Right lobe of liver (tissue), 6 donors: ENCODE data around the gene STX4. TPM values are rescaled to one million over a fixed set of nuclear protein-coding genes. Genes with fewer than 3 reads are reported as not detected.

ENCODE experiments used
- ATAC-seq, 4 donors: fragments of 200-7000 bp; cut with Tn5 transposase; one replicate each; pipeline ENCODE4 v1.9.1; 2020; ENCODE audit warnings: mild to moderate bottlenecking in 4 of 4, moderate library complexity in 4 of 4
- DNase-seq, 3 donors: peaks; one replicate each; pipeline ENCODE4 v3.0.0-alpha.2; 2020
- H3K27ac ChIP-seq, 3 donors: fragments of 200-600 bp; one replicate each; pipeline ENCODE4 v1.8.0; 2022
- H3K27me3 ChIP-seq, 2 donors: fragments of 200-600 bp; one replicate each; pipeline ENCODE4 v1.8.0; 2022
- H3K36me3 ChIP-seq, 4 donors: fragments of 200-600 bp; sonication (generic) in 1 of 4; one replicate each; pipeline versions ENCODE4 v1.5.1 to v1.8.0; 2017 to 2022; ENCODE audit warnings: control low read depth in 1 of 4
- H3K4me1 ChIP-seq, 4 donors: fragments of 200-600 bp; sonication (generic) in 1 of 4; one replicate each; pipeline versions ENCODE4 v1.5.1 to v1.8.0; 2017 to 2022; ENCODE audit warnings: control low read depth in 1 of 4
- H3K4me3 ChIP-seq, 3 donors: fragments of 200-600 bp; one replicate each; pipeline ENCODE4 v1.8.0; 2022
- H3K9me3 ChIP-seq, 4 donors: fragments of 200-600 bp; sonication (generic) in 1 of 4; one replicate each; pipeline versions ENCODE4 v1.5.1 to v1.8.0; 2017 to 2022; ENCODE audit warnings: control low read depth in 1 of 4
- POLR2A ChIP-seq: fragments of 450-650 bp; IDR thresholded peaks from one replicate; pipeline ENCODE4 v1.6.1; 2017; ENCODE audit warnings: antibody characterized with exemption, mild to moderate bottlenecking
- WGBS: methylation state at CpG from one replicate; pipeline ENCODE4 v1.1.6; 2018; ENCODE audit warnings: low coverage, low lambda C conversion rate; ENCODE audit not compliant: insufficient coverage; ENCODE audit errors: missing lambda C conversion rate; 5-methylcytosine and 5-hydroxymethylcytosine counted together
- intact Hi-C, 2 donors: fragments of 100-400 bp; cut with DNase I; formaldehyde crosslinking; loops; one replicate each; pipeline versions ENCODE4 v1.11.2 to v1.14.1; 2022
- total RNA-seq, 6 experiments: library from RNA; depleted of rRNA in 2 of 6; stranded (reverse); fragments of >200 nt in 2 of 6; fragmentation: NEBNext Ultra II Directional in 3 of 6; extraction: Animal tissue kit (Norgen Biotek cat#: 25700) in 3 of 6; gene quantifications; one replicate each; pipeline versions ENCODE4 v1.1.0 to v1.2.4, GENCODE V29; 2016 to 2023
- TF ChIP-seq, protein P1 (sequence below), 4 donors: fragments of 200-600 bp in 3 of 4; fragments of 450-650 bp in 1 of 4; IDR thresholded peaks; one replicate each; pipeline versions ENCODE4 v1.5.1 to v1.8.0; 2016 to 2022; ENCODE audit warnings: antibody characterized with exemption in 4 of 4, mild to moderate bottlenecking in 2 of 4
- donor health status: DM: no; HTN: yes; CAD: no.
- donor health status: DM: no; HTN: no; CAD: no.
- donor health status: DM: no; HTN: no; CAD: no.
- donor health status: DM: no; HTN: yes; CAD: no.
- donor health status: DM: no; HTN: yes; CAD: no.

STX4 gene
- total RNA-seq, 6 experiments from 2014 or later: 18.8 to 52.8 (median 23.6) TPM

DNA sequence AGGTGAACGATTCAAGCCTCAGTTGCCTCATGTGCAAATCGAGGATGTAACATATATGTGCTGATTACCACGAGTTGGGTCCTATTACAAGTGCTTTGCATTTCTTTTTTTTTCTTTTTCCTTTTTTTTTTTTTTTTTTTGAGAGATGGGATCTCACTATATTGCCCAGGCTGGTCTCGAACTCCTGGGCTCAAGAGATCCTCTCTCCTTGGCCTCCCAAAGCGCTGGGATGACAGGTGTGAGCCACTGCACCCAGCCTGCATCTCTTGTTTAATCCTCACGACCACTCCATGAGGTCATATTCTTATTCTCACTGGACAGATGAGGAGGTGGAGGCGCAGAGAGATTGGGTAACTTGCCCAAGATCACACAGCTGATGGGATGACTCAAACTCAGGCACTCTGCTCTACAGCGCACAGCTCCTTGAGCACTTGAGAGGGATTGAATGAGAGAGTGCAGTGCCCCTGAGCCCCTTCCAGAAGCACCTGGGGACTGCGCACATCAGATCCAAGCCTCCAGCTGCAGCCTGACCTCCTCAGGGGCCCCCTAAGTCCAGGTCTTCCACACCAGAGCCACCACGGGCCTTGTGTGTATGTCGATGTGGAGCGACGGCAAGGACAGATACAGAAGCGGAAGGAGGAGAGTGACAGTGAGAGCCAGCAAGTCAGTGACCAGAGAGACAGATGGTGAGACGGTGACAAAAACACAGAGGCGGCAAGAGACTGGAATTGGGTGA is 27.8 kb upstream of the STX4 start:
- DNase-seq: no peak
- intact Hi-C loops: no loop called here
- peaks cover 0 to 13% (median 2%) of the 10 kb centered on the region in 4 donors for H3K4me1 ChIP-seq
- no peak overlapping the region for H3K27ac ChIP-seq
- ATAC-seq: no peak
- H3K4me3 ChIP-seq: no peak overlapping the region
- H3K36me3 ChIP-seq: no peaks in the 10 kb centered on the region
- no peak for TF ChIP-seq POLR2A
- TF ChIP-seq, protein P1, sequence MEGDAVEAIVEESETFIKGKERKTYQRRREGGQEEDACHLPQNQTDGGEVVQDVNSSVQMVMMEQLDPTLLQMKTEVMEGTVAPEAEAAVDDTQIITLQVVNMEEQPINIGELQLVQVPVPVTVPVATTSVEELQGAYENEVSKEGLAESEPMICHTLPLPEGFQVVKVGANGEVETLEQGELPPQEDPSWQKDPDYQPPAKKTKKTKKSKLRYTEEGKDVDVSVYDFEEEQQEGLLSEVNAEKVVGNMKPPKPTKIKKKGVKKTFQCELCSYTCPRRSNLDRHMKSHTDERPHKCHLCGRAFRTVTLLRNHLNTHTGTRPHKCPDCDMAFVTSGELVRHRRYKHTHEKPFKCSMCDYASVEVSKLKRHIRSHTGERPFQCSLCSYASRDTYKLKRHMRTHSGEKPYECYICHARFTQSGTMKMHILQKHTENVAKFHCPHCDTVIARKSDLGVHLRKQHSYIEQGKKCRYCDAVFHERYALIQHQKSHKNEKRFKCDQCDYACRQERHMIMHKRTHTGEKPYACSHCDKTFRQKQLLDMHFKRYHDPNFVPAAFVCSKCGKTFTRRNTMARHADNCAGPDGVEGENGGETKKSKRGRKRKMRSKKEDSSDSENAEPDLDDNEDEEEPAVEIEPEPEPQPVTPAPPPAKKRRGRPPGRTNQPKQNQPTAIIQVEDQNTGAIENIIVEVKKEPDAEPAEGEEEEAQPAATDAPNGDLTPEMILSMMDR (IDR thresholded peaks at IDR 0.05): no peak
- no peaks in the 10 kb centered on the region for H3K9me3 ChIP-seq
- no peaks in the 10 kb centered on the region for H3K27me3 ChIP-seq
- WGBS: 61% methylated on average over 13 of the region's 16 CpGs

DNA sequence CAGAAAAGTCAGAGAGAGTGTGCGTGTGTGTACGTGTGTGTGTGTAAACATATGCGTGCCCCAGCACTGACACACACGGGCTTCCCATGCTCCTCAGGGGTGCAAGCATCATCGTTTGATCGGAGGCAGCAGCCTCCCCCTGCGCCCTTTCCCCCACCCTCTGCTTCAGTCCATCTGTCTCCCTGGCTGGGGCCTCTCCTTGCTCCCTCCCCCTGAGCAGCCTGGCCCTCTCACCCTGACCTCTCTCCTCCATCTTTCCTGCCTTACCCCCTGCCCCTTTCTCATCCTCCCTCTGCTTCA is 27.3 kb upstream of the STX4 start:
- no CpG with 5 or more reads among the region's 7 CpGs for WGBS
- intact Hi-C loops: no loop called here
- Histone ChIP-seq H3K4me1 (peaks cover 0 to 8% (median 0%) of the 10 kb centered on the region in 4 donors), H3K27ac (no peak overlapping the region), H3K4me3 (no peak overlapping the region), H3K9me3 (no peaks in the 10 kb centered on the region), H3K36me3 (no peaks in the 10 kb centered on the region), H3K27me3 (no peaks in the 10 kb centered on the region)
- DNase-seq (no peak), ATAC-seq (no peak)
- TF ChIP-seq POLR2A: no peak
- TF ChIP-seq, protein P1 (IDR thresholded peaks at IDR 0.05): no peak

DNA sequence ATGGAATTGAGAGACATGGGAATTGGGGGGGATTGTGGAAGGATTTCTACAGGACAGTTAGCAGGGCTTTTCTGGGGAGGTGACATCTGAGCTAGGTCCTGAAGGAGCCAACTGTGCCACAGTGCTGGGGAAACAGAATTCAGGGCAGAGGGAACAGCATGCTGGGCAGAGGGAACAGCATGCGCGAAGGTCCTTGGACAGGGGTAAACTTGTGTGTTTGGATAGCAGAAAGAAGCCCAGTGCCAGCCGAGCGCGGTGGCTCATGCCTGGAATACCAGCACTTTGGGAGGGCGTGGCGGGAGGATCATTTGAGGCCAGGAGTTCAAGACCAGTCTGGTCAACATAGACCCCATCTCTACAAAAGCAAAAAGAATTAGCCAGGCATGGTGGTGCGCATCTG is 26.8 kb upstream of the STX4 start:
- Histone ChIP-seq H3K27me3 (no peaks in the 10 kb centered on the region), H3K27ac (no peak overlapping the region), H3K4me1 (peaks cover 0 to 6% (median 0%) of the 10 kb centered on the region in 4 donors), H3K4me3 (no peak overlapping the region), H3K36me3 (no peaks in the 10 kb centered on the region), H3K9me3 (no peaks in the 10 kb centered on the region)
- intact Hi-C loops: no loop called here
- WGBS: 82% methylated on average over 8 of the region's 8 CpGs
- ATAC-seq: no peak
- no peak for DNase-seq
- TF ChIP-seq POLR2A: no peak
- TF ChIP-seq, protein P1 (IDR thresholded peaks at IDR 0.05): no peak

DNA sequence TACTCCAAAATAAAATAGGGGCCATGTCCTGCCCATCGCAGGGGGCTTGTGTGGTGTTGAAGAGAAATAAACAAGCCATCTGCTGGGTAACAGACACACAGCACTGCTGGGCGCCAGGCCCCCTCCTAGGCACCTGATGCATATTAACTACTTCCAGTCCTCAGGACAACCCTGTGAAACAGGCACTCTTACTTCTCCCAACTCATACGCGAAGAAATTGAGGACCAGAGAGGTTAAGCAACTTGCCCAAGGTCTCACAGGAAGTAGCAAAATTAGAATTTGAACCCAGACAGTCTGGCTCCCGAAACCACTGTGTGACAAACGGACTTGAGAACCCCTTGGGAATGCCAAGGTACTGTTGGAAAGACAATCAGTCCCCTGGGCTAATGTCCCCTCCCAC is 25.7 kb upstream of the STX4 start:
- no peaks in the 10 kb centered on the region for H3K27me3 ChIP-seq
- no peak overlapping the region for H3K27ac ChIP-seq
- no peak for ATAC-seq
- no peak for DNase-seq
- no peak overlapping the region for H3K4me3 ChIP-seq
- TF ChIP-seq POLR2A: no peak
- TF ChIP-seq, protein P1 (IDR thresholded peaks at IDR 0.05): no peak
- intact Hi-C loops: no loop called here
- 64% methylated on average over 6 of the region's 6 CpGs for WGBS
- no peaks in the 10 kb centered on the region for H3K36me3 ChIP-seq
- no peaks in the 10 kb centered on the region for H3K4me1 ChIP-seq
- H3K9me3 ChIP-seq: no peaks in the 10 kb centered on the region
